GM21619 (cell line): ENCODE results near the gene CHRNA3.
"Not testable (repeated sequence)": the region's sequence is repeated elsewhere in the genome, so short reads cannot be mapped to it uniquely, and the experiment has no call there.

Source experiments
- ATAC-seq: cut with Tn5 transposase; IDR thresholded peaks from one replicate; pipeline ENCODE4 v1.9.1; 2021; ENCODE audit not compliant: unreplicated experiment

Gene CHRNA3

GRCh38 chr15:78618490-78618934, 2.3 kb downstream of the CHRNA3 start:
- ATAC-seq: no peak

GRCh38 chr15:78618064-78618463, 2.7 kb downstream of the CHRNA3 start:
- no peak for ATAC-seq

GRCh38 chr15:78617516-78617915, 3.3 kb downstream of the CHRNA3 start:
- ATAC-seq: no peak

GRCh38 chr15:78617076-78617475, 3.7 kb downstream of the CHRNA3 start:
- no peak for ATAC-seq

GRCh38 chr15:78616506-78616905, 4.3 kb downstream of the CHRNA3 start:
- no peak for ATAC-seq

- no peak for ATAC-seq
Measured at GRCh38 chr15:78615151-78615589, 5.6 kb downstream of the CHRNA3 start.

- ATAC-seq: no peak
Measured at GRCh38 chr15:78614021-78614420, 6.8 kb downstream of the CHRNA3 start.

- not testable (repeated sequence) for ATAC-seq
Measured at GRCh38 chr15:78609551-78609950, 11.2 kb downstream of the CHRNA3 start.

GRCh38 chr15:78605680-78606079, 15.1 kb downstream of the CHRNA3 start:
- no peak for ATAC-seq

GRCh38 chr15:78605201-78605600, 15.6 kb downstream of the CHRNA3 start:
- no peak for ATAC-seq

GRCh38 chr15:78604420-78604819, 16.4 kb downstream of the CHRNA3 start:
- ATAC-seq: no peak

- ATAC-seq: no peak
Measured at GRCh38 chr15:78603467-78603866, 17.3 kb downstream of the CHRNA3 start.

- ATAC-seq: no peak
Measured at GRCh38 chr15:78599189-78599588, 21.6 kb downstream of the CHRNA3 start.

GRCh38 chr15:78598348-78598747, 22.4 kb downstream of the CHRNA3 start:
- no peak for ATAC-seq

- no peak for ATAC-seq
Measured at GRCh38 chr15:78597583-78597982, 23.2 kb downstream of the CHRNA3 start.

- ATAC-seq: no peak
Measured at GRCh38 chr15:78574944-78575343, 45.9 kb downstream of the CHRNA3 start.

GRCh38 chr15:78573416-78573815, 47.4 kb downstream of the CHRNA3 start:
- no peak for ATAC-seq

GRCh38 chr15:78571382-78571781, 49.4 kb downstream of the CHRNA3 start:
- no peak for ATAC-seq

- ATAC-seq: no peak
Measured at GRCh38 chr15:78570710-78571109, 50.1 kb downstream of the CHRNA3 start.

- ATAC-seq: no peak
Measured at GRCh38 chr15:78567531-78567930, 53.3 kb downstream of the CHRNA3 start.

GRCh38 chr15:78565951-78566774, 54.6 kb downstream of the CHRNA3 start:
- peak; percentile 3 for ATAC-seq

- ATAC-seq: peak; percentile 83
Measured at GRCh38 chr15:78565097-78565950, 55.5 kb downstream of the CHRNA3 start, which contains the start of gene CHRNA5. Gene CHRNA5 (plus strand): TSS chr15:78565520. CDS start chr15:78565720, 200 bp downstream.
